H1 (cell line): Measurements from ENCODE around the gene IGSF1. TPM values are rescaled to one million over a fixed set of nuclear protein-coding genes. Genes with fewer than 3 reads are reported as not detected.

Source experiments
- polyA plus RNA-seq, 7 experiments: library from polyadenylated mRNA; depleted of rRNA in 3 of 7; stranded (reverse) in 5 of 7; unstranded in 2 of 7; fragments of >200 nt in 5 of 7; fragments of 200-250 nt in 2 of 7; gene quantifications; 1 replicate in 5 of 7; 2 replicates in 1 of 7; 4 replicates in 1 of 7; pipeline versions ENCODE4 v1.2.1 to v1.2.3, GENCODE V29; 2011 to 2013; ENCODE audit warnings: missing spikeins in 2 of 7, mixed read lengths in 2 of 7
- total RNA-seq: library from RNA; stranded (reverse); fragmentation: NEBNext Ultra II Directional; extraction: Animal tissue kit (Norgen Biotek cat#: 25700); gene quantifications from 2 replicates; pipeline ENCODE4 v1.2.1, GENCODE V29; 2021

The IGSF1 gene
- total and polyA plus RNA-seq, 2 of the 8 experiments (the other 6 are each of a cell fraction or from before 2014, with no cell fraction given): 23.1 to 39.9 TPM

Other genes with a start within 250 kb of the IGSF1 start
- 0.32 and 0.63 TPM in 2 replicates for gene ARHGAP36, start 231.0 kb downstream of the IGSF1 start, total RNA-seq
- 0.30 and 0.38 TPM in 2 replicates for gene ARHGAP36, start 231.0 kb downstream of the IGSF1 start, polyA plus RNA-seq (2011; rRNA removed)